ENCODE data around the gene PHYH. TPM values are rescaled to one million over a fixed set of nuclear protein-coding genes. Genes with fewer than 3 reads are reported as not detected.
A peak's percentile ranks its signal among the peaks of the same experiment; 100 is the strongest.
"Not testable (repeated sequence)": the region's sequence is repeated elsewhere in the genome, so short reads cannot be mapped to it uniquely, and the experiment has no call there.

Gene PHYH
- total RNA-seq, 1 experiment from 2014 or later: 11.1 TPM

DNA sequence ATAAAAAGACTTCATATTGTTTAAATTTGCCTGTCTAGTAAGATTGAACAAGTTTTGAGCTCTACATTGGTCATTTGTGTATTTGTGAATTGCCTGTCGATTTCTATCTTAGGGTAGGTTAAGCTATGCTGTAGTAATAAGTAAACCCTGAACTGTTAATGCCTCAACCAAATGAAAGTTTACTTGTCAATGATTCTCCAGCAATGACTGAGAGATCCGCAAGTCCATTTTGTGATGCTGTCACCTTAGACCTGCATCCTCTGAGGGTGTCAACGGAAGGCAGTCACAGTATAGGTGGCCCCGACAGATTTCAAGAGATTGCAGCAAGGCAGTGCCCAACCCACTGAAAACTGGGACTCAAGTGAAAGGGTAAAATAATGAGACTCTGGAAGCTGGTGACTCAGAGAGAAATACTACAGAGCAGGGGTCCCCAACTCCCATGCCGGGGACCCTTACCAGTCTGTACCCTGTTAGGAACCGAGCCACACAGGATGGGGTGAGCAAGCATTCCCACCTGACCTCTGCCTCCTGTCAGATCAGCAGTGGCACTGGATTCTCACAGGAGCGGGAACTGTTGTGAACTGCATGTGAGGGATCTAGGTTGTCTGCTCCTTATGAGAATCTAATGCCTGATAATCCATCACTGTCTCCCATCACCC, 10.8 kb upstream of the PHYH start:
- no peak overlapping the region for H3K27ac ChIP-seq
- no peak overlapping the region for H3K4me3 ChIP-seq
- H3K4me1 ChIP-seq (replicated peaks): no peaks in the 10 kb centered on the region
- H3K9me3 ChIP-seq (replicated peaks): no peaks in the 10 kb centered on the region
- no peaks in the 10 kb centered on the region for H3K27me3 ChIP-seq (replicated peaks)
- DNase-seq (ENCODE audit: low read depth in 1 of 2, low spot score in 2 of 2): no peak
- H3K36me3 ChIP-seq: no peaks in the 10 kb centered on the region

DNA sequence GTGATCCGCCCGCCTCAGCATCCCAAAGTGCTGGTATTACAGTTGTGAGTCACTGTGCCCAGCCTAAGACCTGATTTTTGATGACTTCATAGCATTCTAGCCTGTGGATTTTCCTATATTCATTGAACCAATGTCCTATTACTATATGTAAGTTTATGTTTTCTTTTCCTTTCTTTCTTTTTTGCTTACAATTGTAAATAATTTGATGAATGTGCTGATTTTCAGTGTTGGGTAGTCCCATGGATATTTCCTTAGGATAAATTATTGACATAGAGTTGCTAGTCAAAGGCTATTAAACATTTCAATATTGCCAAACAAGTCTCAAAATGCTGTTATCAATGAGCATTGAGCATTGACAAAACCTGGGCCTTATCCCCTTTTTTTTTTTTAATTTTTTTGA, 9.9 kb upstream of the PHYH start:
- DNase-seq (ENCODE audit: low read depth in 1 of 2, low spot score in 2 of 2): no peak
- H3K4me1 ChIP-seq (replicated peaks): no peaks in the 10 kb centered on the region
- no peaks in the 10 kb centered on the region for H3K9me3 ChIP-seq (replicated peaks)
- no peaks in the 10 kb centered on the region for H3K27me3 ChIP-seq (replicated peaks)
- H3K4me3 ChIP-seq: no peak overlapping the region
- no peak overlapping the region for H3K27ac ChIP-seq
- H3K36me3 ChIP-seq: no peaks in the 10 kb centered on the region

DNA sequence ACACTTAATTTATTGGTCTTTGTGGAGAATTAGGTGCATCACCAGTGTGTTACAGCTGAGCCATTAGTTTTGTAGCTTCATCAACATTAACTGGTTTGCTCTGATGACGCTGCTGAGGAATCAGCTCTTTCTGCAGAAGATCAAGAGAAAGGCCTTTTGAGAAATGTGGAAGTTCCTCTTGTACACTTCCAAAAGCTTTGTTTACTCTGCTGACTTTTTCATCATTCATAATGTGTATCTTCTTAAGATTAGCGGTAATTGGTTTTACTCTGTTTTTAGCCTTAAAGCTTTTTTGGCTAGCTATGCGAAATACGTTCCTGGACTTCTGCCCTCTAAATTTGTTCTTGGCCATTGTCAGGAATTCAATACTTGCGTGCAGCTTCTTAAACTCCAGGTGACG, 8.2 kb upstream of the PHYH start:
- Histone ChIP-seq H3K9me3 (replicated peaks) (no peaks in the 10 kb centered on the region), H3K4me3 (no peak overlapping the region), H3K27ac (no peak overlapping the region), H3K4me1 (replicated peaks) (no peaks in the 10 kb centered on the region), H3K36me3 (no peaks in the 10 kb centered on the region), H3K27me3 (replicated peaks) (no peaks in the 10 kb centered on the region)
- no peak for DNase-seq (ENCODE audit: low read depth in 1 of 2, low spot score in 2 of 2)

DNA sequence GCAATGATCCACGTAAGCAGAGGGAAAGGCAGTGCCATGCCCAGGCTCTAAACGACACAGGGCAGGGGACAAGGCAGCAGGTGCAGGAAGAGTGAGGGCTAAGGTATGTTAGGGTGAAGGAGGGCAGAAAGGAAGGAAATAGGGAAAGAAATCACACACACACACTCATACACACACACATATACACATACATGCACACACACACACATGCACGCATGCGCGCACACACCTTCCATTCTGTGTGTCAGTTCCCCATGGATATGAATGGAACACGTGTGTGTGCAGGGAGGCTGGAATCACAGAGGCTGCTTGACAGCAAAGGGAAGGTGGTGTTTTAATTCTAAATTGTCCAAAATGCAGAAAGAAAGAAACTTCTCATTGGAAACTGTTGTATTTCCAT, 6.2 kb upstream of the PHYH start:
- H3K4me3 ChIP-seq: no peak overlapping the region
- no peaks in the 10 kb centered on the region for H3K9me3 ChIP-seq (replicated peaks)
- H3K4me1 ChIP-seq (replicated peaks): peaks cover 10% of the 10 kb centered on the region; the same call in 1 of the 2 replicates
- no peak for DNase-seq (ENCODE audit: low read depth in 1 of 2, low spot score in 2 of 2)
- no peak overlapping the region for H3K27ac ChIP-seq
- no peaks in the 10 kb centered on the region for H3K27me3 ChIP-seq (replicated peaks)
- H3K36me3 ChIP-seq: no peaks in the 10 kb centered on the region

DNA sequence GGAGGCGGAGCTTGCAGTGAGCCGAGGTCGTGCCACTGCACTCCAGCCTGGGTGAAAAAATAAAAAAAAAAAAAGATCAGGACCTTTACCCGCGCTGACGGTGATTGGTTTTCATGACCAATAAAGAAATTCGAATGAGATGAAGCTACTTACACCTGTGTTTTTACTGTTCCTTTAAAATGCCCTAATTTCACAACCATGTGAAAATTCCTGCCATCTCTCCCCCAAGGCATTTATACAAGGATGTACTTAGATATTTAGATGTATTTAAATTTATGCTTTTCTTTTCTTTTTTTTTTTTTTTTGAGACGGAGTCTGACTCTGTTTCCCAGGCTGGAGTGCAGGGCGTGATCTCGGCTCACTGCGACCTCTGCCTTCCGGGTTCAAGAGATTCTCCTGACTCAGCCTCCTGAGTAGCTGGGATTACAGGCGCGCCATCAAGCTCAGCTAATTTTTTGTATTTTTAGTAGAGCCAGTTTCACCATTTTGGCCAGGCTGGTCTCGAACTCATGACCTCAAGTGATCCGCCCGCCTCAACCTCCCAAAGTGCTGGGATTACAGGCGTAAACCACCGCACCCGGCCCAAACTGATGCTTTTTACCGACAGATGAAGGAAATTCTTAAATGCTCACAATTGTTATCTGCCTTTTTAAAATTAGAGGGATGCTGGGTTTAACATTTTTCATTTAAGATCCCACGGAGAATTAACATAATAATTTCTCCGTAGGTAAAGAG, 3.1 kb upstream of the PHYH start:
- no peaks in the 10 kb centered on the region for H3K27me3 ChIP-seq (replicated peaks)
- no peak for DNase-seq (ENCODE audit: low read depth in 1 of 2, low spot score in 2 of 2)
- H3K4me3 ChIP-seq: peak overlapping the region; percentile 50
- no peak overlapping the region for H3K27ac ChIP-seq
- no peaks in the 10 kb centered on the region for H3K9me3 ChIP-seq (replicated peaks)
- H3K36me3 ChIP-seq: 0 out of 2 replicates have a peak, but pooled peaks cover 4% of the 10 kb centered on the region
- H3K4me1 ChIP-seq (replicated peaks): peaks cover 14% of the 10 kb centered on the region

DNA sequence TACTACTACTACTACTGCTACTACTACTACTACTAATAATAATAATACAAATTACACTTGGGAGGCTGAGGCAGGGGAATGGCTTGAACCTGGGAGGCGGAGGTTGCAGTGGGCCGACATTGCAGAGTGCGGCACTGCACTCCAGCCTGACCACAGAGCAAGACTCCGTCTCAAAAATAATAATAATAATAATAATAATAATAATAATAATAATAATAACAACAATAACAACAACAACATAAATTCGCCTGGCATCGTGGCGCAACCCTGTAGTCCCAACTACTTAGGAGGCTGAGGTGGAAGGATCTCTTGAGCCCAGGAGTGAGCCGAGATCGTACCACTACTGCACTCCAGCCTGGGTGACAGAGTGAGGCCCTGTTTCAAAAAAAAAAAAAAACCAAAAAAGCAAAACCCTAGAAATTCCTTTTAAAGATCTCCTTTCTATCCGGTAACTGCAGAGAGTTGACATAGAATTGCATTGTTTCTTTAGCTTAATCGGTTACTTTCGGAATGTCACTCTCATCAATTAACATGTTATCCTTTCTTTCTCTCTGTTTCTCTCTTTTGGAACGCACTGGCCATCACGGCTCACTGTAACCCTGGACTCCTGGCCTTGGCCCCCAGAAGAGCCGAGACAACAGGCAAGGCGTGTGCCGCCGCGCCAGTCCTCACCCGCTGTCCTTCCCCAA, 972 bp downstream of the PHYH start:
- Histone ChIP-seq H3K36me3 (0 out of 2 replicates have a peak, but pooled peaks cover 4% of the 10 kb centered on the region), H3K9me3 (replicated peaks) (no peaks in the 10 kb centered on the region), H3K4me3 (peak overlapping the region; percentile 75), H3K27me3 (replicated peaks) (no peaks in the 10 kb centered on the region), H3K4me1 (replicated peaks) (peaks cover 14% of the 10 kb centered on the region), H3K27ac (peak overlapping the region; percentile 76)
- no peak for DNase-seq (ENCODE audit: low read depth in 1 of 2, low spot score in 2 of 2)

DNA sequence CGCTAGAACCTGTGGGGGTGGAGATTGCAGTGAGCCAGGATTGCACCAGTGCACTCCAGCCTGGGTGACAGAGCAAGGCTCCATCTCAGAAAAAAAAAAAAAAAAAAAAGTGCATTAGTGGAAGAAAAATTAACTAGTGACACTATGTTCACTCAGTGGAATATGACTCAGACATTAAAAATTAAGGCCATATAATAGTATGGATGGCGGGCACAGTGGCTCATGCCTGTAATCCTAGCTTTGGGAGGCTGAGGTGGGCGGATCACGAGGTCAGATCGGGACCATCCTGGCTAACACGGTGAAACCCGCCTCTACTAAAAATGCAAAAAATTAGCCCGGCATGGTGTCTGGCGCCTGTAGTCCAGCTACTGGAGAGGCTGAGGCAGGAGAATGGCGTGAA, 3.4 kb downstream of the PHYH start:
- H3K27ac ChIP-seq: no peak overlapping the region
- no peak for DNase-seq (ENCODE audit: low read depth in 1 of 2, low spot score in 2 of 2)
- 0 out of 2 replicates have a peak, but pooled peaks cover 4% of the 10 kb centered on the region for H3K36me3 ChIP-seq
- H3K27me3 ChIP-seq (replicated peaks): no peaks in the 10 kb centered on the region
- peaks cover 7% of the 10 kb centered on the region for H3K4me1 ChIP-seq (replicated peaks)
- H3K4me3 ChIP-seq: no peak overlapping the region
- H3K9me3 ChIP-seq (replicated peaks): no peaks in the 10 kb centered on the region

DNA sequence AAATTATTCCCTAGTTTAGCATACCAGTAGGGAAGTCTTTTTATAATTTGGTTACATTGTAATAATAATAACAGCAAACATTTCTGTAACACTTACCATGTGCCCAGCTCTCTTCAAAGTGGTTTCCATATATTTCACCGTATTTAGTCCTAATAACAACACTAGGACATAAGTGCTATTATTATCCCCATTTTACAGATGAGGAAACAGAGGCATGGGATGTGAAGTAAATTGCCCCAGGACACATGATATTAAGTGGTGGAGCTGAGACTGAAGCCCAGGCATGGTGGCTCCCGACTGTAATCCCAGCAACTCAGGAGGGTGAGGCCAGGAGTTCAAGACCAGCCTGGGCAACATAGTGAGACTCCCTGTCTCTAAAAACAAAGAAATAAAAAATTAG, 5.1 kb downstream of the PHYH start:
- 0 out of 2 replicates have a peak, but pooled peaks cover 3% of the 10 kb centered on the region for H3K36me3 ChIP-seq
- no peak for DNase-seq (ENCODE audit: low read depth in 1 of 2, low spot score in 2 of 2)
- H3K27me3 ChIP-seq (replicated peaks): no peaks in the 10 kb centered on the region
- no peak overlapping the region for H3K4me3 ChIP-seq
- H3K27ac ChIP-seq: no peak overlapping the region
- H3K4me1 ChIP-seq (replicated peaks): no peaks in the 10 kb centered on the region; the same call in 1 of the 2 replicates
- no peaks in the 10 kb centered on the region for H3K9me3 ChIP-seq (replicated peaks)

DNA sequence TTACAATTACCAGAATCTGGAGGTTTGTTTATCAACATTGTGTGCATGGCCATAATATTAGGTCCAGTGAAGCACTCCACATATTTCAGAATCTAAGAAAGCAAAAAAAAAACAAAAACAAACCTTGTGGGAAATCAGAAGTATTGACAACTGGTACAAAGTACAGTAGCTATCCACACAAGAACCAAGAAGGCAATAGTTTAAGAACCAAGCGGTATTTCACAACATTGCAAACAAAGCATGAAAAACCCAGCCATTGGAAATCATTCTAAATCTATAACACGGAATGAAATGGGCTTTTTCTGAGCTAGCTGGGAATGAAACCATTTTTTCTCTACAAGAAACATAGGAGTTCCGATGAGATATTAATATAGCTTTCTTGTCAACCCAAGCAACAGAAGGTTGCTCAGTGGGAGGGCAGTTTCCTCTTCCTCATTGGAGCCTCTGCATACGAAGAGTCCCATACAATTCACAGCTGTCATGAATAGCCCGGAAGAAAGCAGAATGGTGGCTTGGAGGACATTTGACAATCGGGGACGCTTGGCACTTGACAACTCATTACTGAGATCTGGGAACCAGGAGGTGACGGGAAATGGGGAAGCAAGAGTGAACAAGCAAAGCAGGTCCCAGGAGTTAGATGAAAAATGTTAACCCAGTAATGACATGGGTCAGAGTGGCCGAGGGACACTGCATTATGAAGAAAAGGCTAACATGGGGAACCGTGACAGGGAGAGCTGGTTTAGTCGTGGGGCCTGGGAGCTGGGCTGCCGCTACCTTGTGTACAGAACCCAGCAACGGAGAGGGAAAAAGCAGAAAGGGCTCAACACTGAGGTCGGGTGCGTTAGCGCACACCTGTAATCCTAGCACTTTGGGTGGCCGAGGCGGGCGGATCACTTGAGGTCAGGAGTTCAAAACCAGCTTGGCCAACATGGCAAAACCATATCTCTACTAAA, 7.8 kb downstream of the PHYH start:
- no peaks in the 10 kb centered on the region for H3K36me3 ChIP-seq
- no peaks in the 10 kb centered on the region for H3K27me3 ChIP-seq (replicated peaks)
- no peak for DNase-seq (ENCODE audit: low read depth in 1 of 2, low spot score in 2 of 2)

DNA sequence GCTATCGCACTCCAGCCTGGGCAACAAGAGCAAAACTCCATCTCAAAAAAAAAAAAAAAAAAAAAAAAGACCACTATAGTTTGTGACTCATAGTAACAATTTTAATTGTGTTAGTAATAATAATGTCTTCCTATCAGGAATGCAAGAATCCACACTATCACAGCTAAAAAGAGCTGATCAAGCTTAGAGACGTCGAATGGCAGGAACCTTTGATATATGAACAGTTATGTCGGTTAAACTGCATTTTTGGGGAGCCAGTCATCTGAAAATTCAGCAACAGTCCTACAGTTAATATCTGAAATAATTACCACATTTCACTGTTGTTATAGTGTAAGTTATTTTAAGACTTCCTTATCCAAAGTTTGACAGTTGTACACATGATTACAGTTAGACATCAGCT, 8.8 kb downstream of the PHYH start:
- Histone ChIP-seq H3K9me3 (replicated peaks) (no peaks in the 10 kb centered on the region), H3K36me3 (no peaks in the 10 kb centered on the region), H3K4me1 (replicated peaks) (no peaks in the 10 kb centered on the region), H3K27ac (no peak overlapping the region), H3K4me3 (no peak overlapping the region), H3K27me3 (replicated peaks) (no peaks in the 10 kb centered on the region)
- no peak for DNase-seq (ENCODE audit: low read depth in 1 of 2, low spot score in 2 of 2)

More for the DNA sequence above, 7.8 kb downstream of the PHYH start:
- Histone ChIP-seq H3K4me1 (replicated peaks) (no peaks in the 10 kb centered on the region), H3K4me3 (no peak overlapping the region), H3K9me3 (replicated peaks) (no peaks in the 10 kb centered on the region), H3K27ac (no peak overlapping the region)

DNA sequence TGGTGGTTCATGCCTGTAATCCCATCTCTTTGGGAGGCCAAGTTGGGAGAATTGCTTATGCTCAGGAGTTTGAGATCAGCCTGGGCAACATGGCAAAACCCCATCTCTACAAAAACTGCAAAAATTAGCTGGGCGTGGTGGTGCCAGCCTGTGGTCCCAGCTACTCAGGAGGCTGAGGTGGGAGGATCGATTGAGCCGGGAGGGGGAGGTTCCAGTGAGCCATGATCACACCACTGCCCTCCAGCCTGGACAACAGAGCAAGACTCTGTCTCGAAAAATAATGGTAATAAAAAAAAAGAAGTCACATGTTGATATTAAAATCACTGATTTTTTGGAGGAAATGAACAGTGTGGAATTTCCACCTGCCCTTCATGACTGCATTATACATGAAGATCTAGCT, 15.8 kb downstream of the PHYH start:
- DNase-seq (ENCODE audit: low read depth in 1 of 2, low spot score in 2 of 2): no peak
- no peaks in the 10 kb centered on the region; the same call in 1 of the 2 replicates for H3K36me3 ChIP-seq
- H3K27me3 ChIP-seq (replicated peaks): no peaks in the 10 kb centered on the region
- H3K27ac ChIP-seq: no peak overlapping the region
- no peak overlapping the region for H3K4me3 ChIP-seq
- no peaks in the 10 kb centered on the region for H3K9me3 ChIP-seq (replicated peaks)
- H3K4me1 ChIP-seq (replicated peaks): no peaks in the 10 kb centered on the region

DNA sequence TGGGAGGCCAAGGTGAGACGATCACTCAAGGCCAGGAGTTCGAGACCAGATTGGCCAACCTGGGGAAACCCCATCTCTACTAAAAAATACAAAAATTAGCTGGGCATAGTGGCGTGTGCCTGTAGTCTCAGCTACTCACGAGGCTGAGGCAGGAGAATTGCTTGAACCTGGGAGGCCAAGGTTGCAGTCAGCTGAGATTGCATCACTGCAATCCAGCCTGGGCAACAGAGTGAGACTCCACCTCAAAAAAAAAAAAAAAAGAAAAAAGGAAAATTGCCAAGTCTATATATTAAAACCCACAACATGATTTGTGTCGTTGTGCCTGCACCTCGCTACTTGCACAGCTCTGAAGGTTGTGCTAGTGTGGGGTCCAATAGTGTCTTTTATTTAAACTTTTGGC, 17.5 kb downstream of the PHYH start:
- not testable (repeated sequence) for H3K27ac ChIP-seq; H3K4me1 ChIP-seq (replicated peaks); H3K27me3 ChIP-seq (replicated peaks); H3K9me3 ChIP-seq (replicated peaks); H3K4me3 ChIP-seq; H3K36me3 ChIP-seq; DNase-seq (ENCODE audit: low read depth in 1 of 2, low spot score in 2 of 2)

DNA sequence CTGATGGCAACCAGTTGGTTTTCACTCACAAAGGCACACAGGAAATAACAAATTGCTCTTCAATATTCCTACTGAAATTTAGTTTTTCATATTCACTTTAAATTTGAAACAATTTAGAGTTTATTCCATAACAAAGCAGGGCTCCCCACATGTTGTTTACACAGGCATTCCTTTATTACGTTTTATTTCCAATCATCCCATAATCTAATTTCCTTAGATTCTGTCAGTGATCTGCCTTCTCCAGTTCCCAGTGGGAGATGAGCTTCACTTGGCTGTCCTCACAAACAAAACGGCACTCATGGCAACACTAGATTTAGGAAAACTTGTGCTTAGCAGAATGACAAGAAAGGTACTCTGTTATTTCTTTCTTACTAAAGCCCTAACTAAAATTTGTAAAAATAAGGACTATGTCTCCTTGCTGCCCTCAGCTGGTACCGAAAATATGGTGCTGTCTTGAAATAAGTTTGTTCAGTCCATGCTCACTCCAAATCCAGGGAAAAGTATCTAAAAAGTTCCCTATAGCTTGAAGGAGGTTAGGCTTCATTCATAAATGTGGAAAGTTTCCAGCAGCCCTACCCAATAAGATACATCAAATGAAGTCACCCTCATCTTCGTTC, 23.0 kb downstream of the PHYH start:
- no peak for DNase-seq (ENCODE audit: low read depth in 1 of 2, low spot score in 2 of 2)
- H3K36me3 ChIP-seq: no peaks in the 10 kb centered on the region; the same call in 1 of the 2 replicates
- no peaks in the 10 kb centered on the region for H3K4me1 ChIP-seq (replicated peaks)
- H3K9me3 ChIP-seq (replicated peaks): no peaks in the 10 kb centered on the region
- H3K27ac ChIP-seq: no peak overlapping the region
- H3K4me3 ChIP-seq: no peak overlapping the region
- no peaks in the 10 kb centered on the region for H3K27me3 ChIP-seq (replicated peaks)
